ENCODE results near the gene RPIA.

- TF ChIP-seq, protein P1, sequence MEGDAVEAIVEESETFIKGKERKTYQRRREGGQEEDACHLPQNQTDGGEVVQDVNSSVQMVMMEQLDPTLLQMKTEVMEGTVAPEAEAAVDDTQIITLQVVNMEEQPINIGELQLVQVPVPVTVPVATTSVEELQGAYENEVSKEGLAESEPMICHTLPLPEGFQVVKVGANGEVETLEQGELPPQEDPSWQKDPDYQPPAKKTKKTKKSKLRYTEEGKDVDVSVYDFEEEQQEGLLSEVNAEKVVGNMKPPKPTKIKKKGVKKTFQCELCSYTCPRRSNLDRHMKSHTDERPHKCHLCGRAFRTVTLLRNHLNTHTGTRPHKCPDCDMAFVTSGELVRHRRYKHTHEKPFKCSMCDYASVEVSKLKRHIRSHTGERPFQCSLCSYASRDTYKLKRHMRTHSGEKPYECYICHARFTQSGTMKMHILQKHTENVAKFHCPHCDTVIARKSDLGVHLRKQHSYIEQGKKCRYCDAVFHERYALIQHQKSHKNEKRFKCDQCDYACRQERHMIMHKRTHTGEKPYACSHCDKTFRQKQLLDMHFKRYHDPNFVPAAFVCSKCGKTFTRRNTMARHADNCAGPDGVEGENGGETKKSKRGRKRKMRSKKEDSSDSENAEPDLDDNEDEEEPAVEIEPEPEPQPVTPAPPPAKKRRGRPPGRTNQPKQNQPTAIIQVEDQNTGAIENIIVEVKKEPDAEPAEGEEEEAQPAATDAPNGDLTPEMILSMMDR (IDR thresholded peaks at IDR 0.05; ENCODE audit: low read length) = no peak
- TF ChIP-seq EZH2 (optimal IDR thresholded peaks at IDR 0.05; ENCODE audit: low read depth, low read length) = no peak
- TF ChIP-seq EZH2phosphoT487 (IDR thresholded peaks at IDR 0.05; ENCODE audit: low read length) = no peak
Measured at GRCh38 chr2:88757025-88757424, 65.6 kb downstream of the RPIA start.

Data from MM.1S (cell line).